ENCODE results near the gene UGT2B17.
"Not testable (repeated sequence)": the region's sequence is repeated elsewhere in the genome, so short reads cannot be mapped to it uniquely, and the experiment has no call there.

UGT2B17 gene

DNA sequence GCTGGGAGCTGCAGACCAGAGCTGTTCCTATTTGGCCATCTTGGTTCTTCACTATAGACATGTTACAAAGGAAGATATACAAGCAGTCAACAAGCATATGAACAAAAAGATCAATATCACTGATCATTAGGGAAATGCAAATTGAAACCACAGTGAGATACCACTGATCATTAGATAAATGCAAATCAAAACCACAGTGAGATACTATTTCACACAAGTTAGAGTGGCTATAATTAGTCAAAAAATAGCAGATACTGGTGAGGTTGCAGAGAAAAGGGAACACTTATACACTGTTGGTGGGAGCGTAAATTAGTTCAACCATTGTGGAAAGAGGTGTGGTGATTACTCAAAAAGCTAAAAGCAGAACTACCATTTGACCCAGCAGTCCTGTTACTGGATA, 70.7 kb downstream of the UGT2B17 start:
- DNase-seq; H4K5ac ChIP-seq (ENCODE audit: low read length); H2BK120ac ChIP-seq (ENCODE audit: low read depth, low read length); H4K8ac ChIP-seq (ENCODE audit: low read depth, low read length); H3K56ac ChIP-seq (ENCODE audit: low read length); H3K4me3 ChIP-seq (ENCODE audit: low read length); H3K4ac ChIP-seq (ENCODE audit: low read depth, low read length); H3K23ac ChIP-seq (ENCODE audit: low read length); H2AK5ac ChIP-seq (ENCODE audit: low read length); H3K4me1 ChIP-seq (ENCODE audit: control insufficient read depth, low read depth, low read length); H3K79me2 ChIP-seq (ENCODE audit: control insufficient read depth, insufficient read depth, low read length); H2BK5ac ChIP-seq (ENCODE audit: low read length); H3K79me1 ChIP-seq (ENCODE audit: low read length); H2BK15ac ChIP-seq (replicated peaks; ENCODE audit: low read depth); H3K27ac ChIP-seq (ENCODE audit: low read depth, low read length); H3K9ac ChIP-seq (ENCODE audit: low read length); H3K27me3 ChIP-seq (ENCODE audit: insufficient read depth, low read length, poor library complexity); H3K4me2 ChIP-seq (ENCODE audit: low read length); H3K18ac ChIP-seq (ENCODE audit: low read length); H3K36me3 ChIP-seq (ENCODE audit: control insufficient read depth, insufficient read depth, low read length): not testable (repeated sequence)
- no CpG with 5 or more reads among the region's 1 CpG for WGBS (ENCODE audit: extremely low coverage, insufficient coverage, low lambda C conversion rate)

DNA sequence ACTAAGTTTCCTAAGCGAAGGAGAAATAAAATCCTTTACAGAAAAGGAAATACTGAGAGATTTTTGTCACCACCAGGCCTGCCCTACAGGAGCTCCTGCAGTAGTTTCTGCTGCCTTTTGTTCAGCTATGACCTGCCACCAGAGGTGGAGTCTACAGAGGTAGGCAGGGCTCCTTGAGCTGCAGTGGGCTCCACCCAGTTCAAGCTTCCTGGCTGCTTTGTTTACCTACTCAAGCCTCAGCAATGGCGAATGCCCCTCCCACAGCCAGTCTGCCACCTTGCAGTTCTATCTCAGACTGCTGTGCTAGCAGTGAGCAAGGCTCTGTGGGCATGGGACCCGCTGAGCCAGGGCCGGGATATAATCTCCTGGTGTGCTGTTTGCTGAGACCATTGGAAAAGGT, 71.3 kb downstream of the UGT2B17 start:
- H4K5ac ChIP-seq (ENCODE audit: low read length); H3K56ac ChIP-seq (ENCODE audit: low read length); H3K4me3 ChIP-seq (ENCODE audit: low read length); H3K27ac ChIP-seq (ENCODE audit: low read depth, low read length); H3K79me1 ChIP-seq (ENCODE audit: low read length); H3K36me3 ChIP-seq (ENCODE audit: control insufficient read depth, insufficient read depth, low read length); H3K4me2 ChIP-seq (ENCODE audit: low read length); H3K27me3 ChIP-seq (ENCODE audit: insufficient read depth, low read length, poor library complexity); H2BK120ac ChIP-seq (ENCODE audit: low read depth, low read length); H2BK15ac ChIP-seq (replicated peaks; ENCODE audit: low read depth); H3K4me1 ChIP-seq (ENCODE audit: control insufficient read depth, low read depth, low read length); H3K4ac ChIP-seq (ENCODE audit: low read depth, low read length); H3K23ac ChIP-seq (ENCODE audit: low read length); DNase-seq; H3K18ac ChIP-seq (ENCODE audit: low read length); H3K79me2 ChIP-seq (ENCODE audit: control insufficient read depth, insufficient read depth, low read length); H2AK5ac ChIP-seq (ENCODE audit: low read length); H2BK5ac ChIP-seq (ENCODE audit: low read length); H3K9ac ChIP-seq (ENCODE audit: low read length); H4K8ac ChIP-seq (ENCODE audit: low read depth, low read length): not testable (repeated sequence)
- no CpG with 5 or more reads among the region's 4 CpGs for WGBS (ENCODE audit: extremely low coverage, insufficient coverage, low lambda C conversion rate)

DNA sequence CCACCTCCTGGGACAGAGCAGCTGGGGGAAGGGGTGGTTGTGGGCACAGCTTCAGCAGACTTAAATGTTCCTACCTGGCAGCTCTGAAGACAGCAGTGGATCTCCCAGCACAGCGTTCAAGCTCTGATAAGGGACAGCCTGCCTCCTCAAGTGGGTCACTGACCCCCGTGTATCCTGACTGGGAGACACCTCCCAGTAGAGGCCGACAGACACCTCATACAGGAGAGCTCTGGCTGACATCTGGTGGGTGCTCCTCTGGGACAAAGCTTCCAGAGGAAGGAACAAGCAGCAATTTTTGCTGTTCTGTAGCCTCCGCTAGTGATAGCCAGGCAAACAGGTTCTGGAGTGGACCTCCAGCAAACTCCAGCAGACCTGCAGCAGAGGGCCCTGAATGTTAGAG, 72.7 kb downstream of the UGT2B17 start:
- not testable (repeated sequence) for H3K36me3 ChIP-seq (ENCODE audit: control insufficient read depth, insufficient read depth, low read length); H2AK5ac ChIP-seq (ENCODE audit: low read length); H3K18ac ChIP-seq (ENCODE audit: low read length); H3K4me2 ChIP-seq (ENCODE audit: low read length); H3K4me1 ChIP-seq (ENCODE audit: control insufficient read depth, low read depth, low read length); H2BK5ac ChIP-seq (ENCODE audit: low read length); H3K79me2 ChIP-seq (ENCODE audit: control insufficient read depth, insufficient read depth, low read length); H3K4me3 ChIP-seq (ENCODE audit: low read length); H3K27me3 ChIP-seq (ENCODE audit: insufficient read depth, low read length, poor library complexity); H3K4ac ChIP-seq (ENCODE audit: low read depth, low read length); H3K23ac ChIP-seq (ENCODE audit: low read length); H3K27ac ChIP-seq (ENCODE audit: low read depth, low read length); H3K79me1 ChIP-seq (ENCODE audit: low read length); H3K56ac ChIP-seq (ENCODE audit: low read length); H2BK15ac ChIP-seq (replicated peaks; ENCODE audit: low read depth); H3K9ac ChIP-seq (ENCODE audit: low read length); DNase-seq; H2BK120ac ChIP-seq (ENCODE audit: low read depth, low read length); H4K8ac ChIP-seq (ENCODE audit: low read depth, low read length); H4K5ac ChIP-seq (ENCODE audit: low read length)
- no CpG with 5 or more reads among the region's 4 CpGs for WGBS (ENCODE audit: extremely low coverage, insufficient coverage, low lambda C conversion rate)

DNA sequence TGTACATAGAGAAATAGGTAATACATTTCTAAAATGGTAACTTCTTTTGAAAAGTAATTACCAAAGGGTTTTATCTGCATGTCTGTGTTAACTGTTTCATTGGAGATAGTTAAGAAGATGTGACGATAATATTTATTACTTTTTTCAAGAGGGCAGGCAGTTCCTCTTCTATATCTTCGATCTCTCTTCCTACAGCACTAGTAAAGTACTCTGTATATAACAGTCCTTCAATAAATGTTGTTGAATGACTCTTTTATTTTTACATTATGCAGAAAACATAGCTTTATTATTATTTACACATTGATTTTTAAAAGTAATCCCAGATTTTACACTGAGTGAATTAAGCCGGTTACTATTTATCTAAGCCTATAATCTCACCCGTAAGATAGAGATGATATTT, 77.1 kb downstream of the UGT2B17 start:
- H3K79me2 ChIP-seq (ENCODE audit: control insufficient read depth, insufficient read depth, low read length): no peaks in the 10 kb centered on the region
- no peak overlapping the region for H4K8ac ChIP-seq (ENCODE audit: low read depth, low read length)
- H3K4me1 ChIP-seq (ENCODE audit: control insufficient read depth, low read depth, low read length): no peaks in the 10 kb centered on the region
- DNase-seq: no peak
- H3K23ac ChIP-seq (ENCODE audit: low read length): no peak overlapping the region
- no peak overlapping the region for H3K4ac ChIP-seq (ENCODE audit: low read depth, low read length)
- no peak overlapping the region for H2AK5ac ChIP-seq (ENCODE audit: low read length)
- H2BK15ac ChIP-seq (replicated peaks; ENCODE audit: low read depth): no peak overlapping the region
- WGBS (ENCODE audit: extremely low coverage, insufficient coverage, low lambda C conversion rate): no CpG with 5 or more reads among the region's 4 CpGs
- H3K9ac ChIP-seq (ENCODE audit: low read length): no peak overlapping the region
- no peak overlapping the region for H3K4me3 ChIP-seq (ENCODE audit: low read length)
- no peaks in the 10 kb centered on the region for H3K79me1 ChIP-seq (ENCODE audit: low read length)
- no peaks in the 10 kb centered on the region for H3K36me3 ChIP-seq (ENCODE audit: control insufficient read depth, insufficient read depth, low read length)
- H2BK120ac ChIP-seq (ENCODE audit: low read depth, low read length): no peak overlapping the region
- H3K56ac ChIP-seq (ENCODE audit: low read length): no peak overlapping the region
- H3K4me2 ChIP-seq (ENCODE audit: low read length): no peak overlapping the region
- no peak overlapping the region for H3K27ac ChIP-seq (ENCODE audit: low read depth, low read length)
- no peak overlapping the region for H2BK5ac ChIP-seq (ENCODE audit: low read length)
- no peak overlapping the region for H4K5ac ChIP-seq (ENCODE audit: low read length)
- H3K27me3 ChIP-seq (ENCODE audit: insufficient read depth, low read length, poor library complexity): no peaks in the 10 kb centered on the region
- H3K18ac ChIP-seq (ENCODE audit: low read length): no peak overlapping the region

DNA sequence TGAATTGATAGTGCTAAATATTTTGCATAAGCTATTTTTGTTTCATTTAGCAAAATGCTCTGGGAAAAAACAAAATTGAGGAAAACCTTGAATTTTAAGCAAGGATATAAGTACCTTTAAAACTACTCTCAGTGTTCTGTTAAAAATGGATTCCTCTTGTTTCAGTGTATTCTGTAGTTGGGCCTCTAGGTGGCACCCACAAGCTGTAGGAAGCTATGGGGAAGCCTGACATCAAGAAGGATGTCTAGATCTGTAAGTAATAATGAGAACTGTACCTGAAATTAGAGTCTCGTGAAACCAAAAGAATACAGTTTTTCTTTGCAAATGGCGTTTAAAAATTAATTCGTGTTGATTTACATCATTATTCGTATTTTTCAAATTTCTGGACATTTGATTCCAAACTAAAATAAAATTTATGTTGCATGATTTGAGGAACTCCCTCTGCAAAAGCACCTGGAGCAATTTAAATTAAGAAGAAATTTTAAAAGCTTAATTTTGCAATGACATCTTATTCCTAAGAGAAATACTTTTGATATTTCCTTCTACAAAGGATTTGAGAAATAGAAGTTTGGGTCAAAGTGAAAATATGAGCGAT, 77.6 kb downstream of the UGT2B17 start:
- no peak overlapping the region for H3K56ac ChIP-seq (ENCODE audit: low read length)
- H2AK5ac ChIP-seq (ENCODE audit: low read length): no peak overlapping the region
- no peak overlapping the region for H2BK5ac ChIP-seq (ENCODE audit: low read length)
- no peak overlapping the region for H3K18ac ChIP-seq (ENCODE audit: low read length)
- H3K36me3 ChIP-seq (ENCODE audit: control insufficient read depth, insufficient read depth, low read length): no peaks in the 10 kb centered on the region
- no peak overlapping the region for H4K5ac ChIP-seq (ENCODE audit: low read length)
- H2BK120ac ChIP-seq (ENCODE audit: low read depth, low read length): no peak overlapping the region
- no peak overlapping the region for H3K23ac ChIP-seq (ENCODE audit: low read length)
- no peaks in the 10 kb centered on the region for H3K27me3 ChIP-seq (ENCODE audit: insufficient read depth, low read length, poor library complexity)
- H3K4me3 ChIP-seq (ENCODE audit: low read length): no peak overlapping the region
- no peak overlapping the region for H3K4me2 ChIP-seq (ENCODE audit: low read length)
- H3K27ac ChIP-seq (ENCODE audit: low read depth, low read length): no peak overlapping the region
- no peak overlapping the region for H3K9ac ChIP-seq (ENCODE audit: low read length)
- no peaks in the 10 kb centered on the region for H3K79me2 ChIP-seq (ENCODE audit: control insufficient read depth, insufficient read depth, low read length)
- DNase-seq: peak; percentile 78
- H3K4me1 ChIP-seq (ENCODE audit: control insufficient read depth, low read depth, low read length): no peaks in the 10 kb centered on the region
- H3K79me1 ChIP-seq (ENCODE audit: low read length): no peaks in the 10 kb centered on the region
- no CpG with 5 or more reads among the region's 5 CpGs for WGBS (ENCODE audit: extremely low coverage, insufficient coverage, low lambda C conversion rate)
- no peak overlapping the region for H3K4ac ChIP-seq (ENCODE audit: low read depth, low read length)
- H2BK15ac ChIP-seq (replicated peaks; ENCODE audit: low read depth): no peak overlapping the region
- no peak overlapping the region for H4K8ac ChIP-seq (ENCODE audit: low read depth, low read length)

DNA sequence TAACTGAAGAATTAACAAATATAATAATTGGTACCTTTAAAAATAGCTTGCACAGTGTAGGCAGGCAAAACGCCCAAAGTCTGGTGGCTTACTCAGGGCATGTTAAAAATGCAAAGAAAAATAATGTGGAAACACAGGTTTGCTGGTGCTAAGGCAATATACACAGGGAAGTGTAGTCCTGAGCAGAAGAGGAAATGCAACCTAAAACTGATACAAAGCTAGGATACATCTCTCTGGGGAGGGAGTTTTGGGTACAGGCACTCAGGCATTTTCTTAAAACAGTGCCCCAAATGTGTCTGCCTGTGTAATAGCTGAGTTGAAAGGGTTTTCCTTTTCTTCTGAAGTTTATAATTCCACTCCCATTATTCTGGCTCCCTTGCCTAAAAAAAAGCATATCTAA, 81.4 kb downstream of the UGT2B17 start:
- Histone ChIP-seq H3K9ac (ENCODE audit: low read length) (no peak overlapping the region), H3K4ac (ENCODE audit: low read depth, low read length) (no peak overlapping the region), H3K4me3 (ENCODE audit: low read length) (no peak overlapping the region), H3K79me1 (ENCODE audit: low read length) (no peaks in the 10 kb centered on the region), H2BK120ac (ENCODE audit: low read depth, low read length) (no peak overlapping the region), H2AK5ac (ENCODE audit: low read length) (no peak overlapping the region), H3K56ac (ENCODE audit: low read length) (no peak overlapping the region), H3K27ac (ENCODE audit: low read depth, low read length) (no peak overlapping the region), H3K4me2 (ENCODE audit: low read length) (no peak overlapping the region), H2BK5ac (ENCODE audit: low read length) (no peak overlapping the region), H4K8ac (ENCODE audit: low read depth, low read length) (peak overlapping the region; percentile 56), H3K23ac (ENCODE audit: low read length) (no peak overlapping the region), H2BK15ac (replicated peaks; ENCODE audit: low read depth) (no peak overlapping the region), H3K4me1 (ENCODE audit: control insufficient read depth, low read depth, low read length) (no peaks in the 10 kb centered on the region), H4K5ac (ENCODE audit: low read length) (no peak overlapping the region), H3K36me3 (ENCODE audit: control insufficient read depth, insufficient read depth, low read length) (no peaks in the 10 kb centered on the region), H3K27me3 (ENCODE audit: insufficient read depth, low read length, poor library complexity) (no peaks in the 10 kb centered on the region), H3K79me2 (ENCODE audit: control insufficient read depth, insufficient read depth, low read length) (no peaks in the 10 kb centered on the region), H3K18ac (ENCODE audit: low read length) (no peak overlapping the region)
- no CpG with 5 or more reads among the region's 1 CpG for WGBS (ENCODE audit: extremely low coverage, insufficient coverage, low lambda C conversion rate)
- DNase-seq: no peak
